Type B pancreatic cell (in vitro differentiated cells): ENCODE data around the gene PMPCB. TPM values are rescaled to one million over a fixed set of nuclear protein-coding genes. Genes with fewer than 3 reads are reported as not detected.

Experiments used
- DNase-seq: peaks from one replicate; pipeline ENCODE4 v3.0.0; 2021; ENCODE audit warnings: mixed read lengths; ENCODE audit not compliant: unreplicated experiment; ENCODE audit errors: extremely low spot score
- H3K27ac Mint-ChIP-seq: 2 replicates; pipeline ENCODE4 v1.8.0; 2021; ENCODE audit warnings: mild to moderate bottlenecking, mixed read lengths
- H3K27me3 Mint-ChIP-seq: 2 replicates; pipeline ENCODE4 v1.8.0; 2021; ENCODE audit warnings: mixed read lengths
- H3K36me3 Mint-ChIP-seq: 2 replicates; pipeline ENCODE4 v1.8.0; 2021; ENCODE audit warnings: mixed read lengths
- H3K4me1 Mint-ChIP-seq: one replicate; pipeline ENCODE4 v1.8.0; 2021; ENCODE audit warnings: mixed read lengths; ENCODE audit not compliant: unreplicated experiment
- H3K4me3 Mint-ChIP-seq: 2 replicates; pipeline ENCODE4 v1.8.0; 2021; ENCODE audit warnings: mild to moderate bottlenecking, mixed read lengths
- H3K9me3 Mint-ChIP-seq: 2 replicates; pipeline ENCODE4 v1.8.0; 2021; ENCODE audit warnings: mixed read lengths
- CTCF ChIP-seq: fragments of 200-600 bp; sonication (generic); conservative IDR thresholded peaks from 2 replicates; pipeline ENCODE4 v1.5.0; 2021; ENCODE audit warnings: antibody characterized with exemption, mild to moderate bottlenecking
- total RNA-seq: library from RNA; stranded (reverse); gene quantifications from 2 replicates; pipeline ENCODE4 v1.2.1, GENCODE V29; 2021; ENCODE audit warnings: low replicate concordance

The PMPCB gene
- total RNA-seq, 1 donor from 2014 or later, result 72.0 TPM

- peak overlapping the region; percentile 82 for H3K4me3 Mint-ChIP-seq
- TF ChIP-seq CTCF, result no peak
- no peaks in the 10 kb centered on the region for H3K9me3 Mint-ChIP-seq
- peaks cover 3% of the 10 kb centered on the region for H3K36me3 Mint-ChIP-seq
- peaks cover 32% of the 10 kb centered on the region for H3K4me1 Mint-ChIP-seq
- DNase-seq, result no peak
- H3K27me3 Mint-ChIP-seq, result no peaks in the 10 kb centered on the region
- peak overlapping the region; percentile 25 for H3K27ac Mint-ChIP-seq
Measured at GRCh38 chr7:103349805-103350204, 52.6 kb downstream of the PMPCB start.

Other genes with a start within 250 kb of the PMPCB start
- 1.1 and 4.0 TPM in 2 replicates for gene FBXL13, start 222.6 kb upstream of the PMPCB start, total RNA-seq
- gene ARMC10, start 222.3 kb upstream of the PMPCB start, total RNA-seq, result 30.0 and 36.5 TPM in 2 replicates
- 17.0 and 27.1 TPM in 2 replicates for gene NAPEPLD, start 148.3 kb upstream of the PMPCB start, total RNA-seq
- 28.2 and 29.9 TPM in 2 replicates for gene DNAJC2, start 47.3 kb downstream of the PMPCB start, total RNA-seq
- gene PSMC2, start 50.2 kb downstream of the PMPCB start, total RNA-seq, result 108 and 109 TPM in 2 replicates
- not detected in 2 replicates for gene SLC26A5, start 148.8 kb downstream of the PMPCB start, total RNA-seq